IMR-90 (cell line): ENCODE results near the gene MCTP2. TPM values are rescaled to one million over a fixed set of nuclear protein-coding genes. Genes with fewer than 3 reads are reported as not detected.

Experiments
- ATAC-seq: fragments of 200-7000 bp; cut with Tn5 transposase; 2 replicates; pipeline ENCODE4 v1.9.1; 2020; ENCODE audit warnings: low read depth, mild to moderate bottlenecking, moderate library complexity
- BruUV-seq: library from RNA; stranded (reverse); fragments of 400-500 nt; replicated peaks from 2 replicates; lab custom pipeline; 2021; lab: Mats Ljungman, UMichigan
- CTCF ChIA-PET: fragments of 300-600 bp; formaldehyde crosslinking; extraction: SDS; loops from one replicate; lab custom pipeline; 2021; ENCODE audit warnings: antibody characterized with exemption; lab: Yijun Ruan, JAX
- POLR2A ChIA-PET: fragments of 300-600 bp; sonication (Branson Sonifier 250); formaldehyde crosslinking; loops from one replicate; lab custom pipeline; 2022; ENCODE audit warnings: antibody characterized with exemption; ENCODE audit not compliant: unreplicated experiment; lab: Charles Lee
- DNase-seq: peaks from one replicate; pipeline ENCODE4 v3.0.0; 2013
- H2AFZ ChIP-seq: replicated peaks from 2 replicates; pipeline ENCODE3; 2013; ENCODE audit warnings: low read length, mild to moderate bottlenecking; ENCODE audit not compliant: poor library complexity
- H2AK5ac ChIP-seq: 2 replicates; pipeline ENCODE4 v1.6.1; 2013; ENCODE audit warnings: low read depth, low read length, inconsistent platforms
- H2AK9ac ChIP-seq: replicated peaks from 2 replicates; pipeline ENCODE3; 2013; ENCODE audit warnings: mild to moderate bottlenecking, low read depth, low read length, moderate library complexity; ENCODE audit not compliant: poor library complexity
- H2BK120ac ChIP-seq: 2 replicates; pipeline ENCODE4 v1.6.1; 2013; ENCODE audit warnings: low read depth, low read length, inconsistent platforms
- H2BK15ac ChIP-seq: 3 replicates; pipeline ENCODE4 v1.6.1; 2013; ENCODE audit warnings: low read depth, low read length, inconsistent platforms
- H2BK20ac ChIP-seq: 2 replicates; pipeline ENCODE4 v1.6.1; 2013; ENCODE audit warnings: low read depth, mild to moderate bottlenecking, inconsistent platforms, low read length, moderate library complexity
- H2BK5ac ChIP-seq: 2 replicates; pipeline ENCODE4 v1.6.1; 2013; ENCODE audit warnings: mild to moderate bottlenecking, low read depth, low read length, inconsistent platforms; ENCODE audit not compliant: poor library complexity, severe bottlenecking
- H3K14ac ChIP-seq: replicated peaks from 2 replicates; pipeline ENCODE4 v1.6.1; 2013; ENCODE audit warnings: low read depth, low read length, inconsistent platforms
- H3K18ac ChIP-seq: 2 replicates; pipeline ENCODE4 v1.6.1; 2013; ENCODE audit warnings: low read depth, low read length, control low read depth
- H3K23ac ChIP-seq: 2 replicates; pipeline ENCODE4 v1.6.1; 2013; ENCODE audit warnings: low read depth, low read length, inconsistent platforms
- H3K27ac ChIP-seq: 2 replicates; pipeline ENCODE4 v1.5.1; 2013; ENCODE audit warnings: mild to moderate bottlenecking, control low read depth, low read length; ENCODE audit not compliant: insufficient read depth
- H3K27me3 ChIP-seq: 2 replicates; pipeline ENCODE4 v1.6.1; 2013; ENCODE audit warnings: low read length; ENCODE audit not compliant: control insufficient read depth, insufficient read depth
- H3K36me3 ChIP-seq: 2 replicates; pipeline ENCODE4 v1.6.1; 2013; ENCODE audit warnings: low read length, mixed read lengths; ENCODE audit not compliant: control insufficient read depth, insufficient read depth
- H3K4ac ChIP-seq: 2 replicates; pipeline ENCODE4 v1.6.1; 2013; ENCODE audit warnings: low read depth, low read length, inconsistent platforms
- H3K4me1 ChIP-seq: 2 replicates; pipeline ENCODE4 v1.6.1; 2013; ENCODE audit warnings: low read length, mixed read lengths; ENCODE audit not compliant: control insufficient read depth, insufficient read depth
- H3K4me2 ChIP-seq: 2 replicates; pipeline ENCODE4 v1.6.1; 2013; ENCODE audit warnings: low read depth, mild to moderate bottlenecking, control low read depth, low read length, moderate library complexity
- H3K4me3 ChIP-seq: 2 replicates; pipeline ENCODE4 v1.5.1; 2013; ENCODE audit warnings: low read depth, mild to moderate bottlenecking, control low read depth, low read length, moderate library complexity; ENCODE audit not compliant: insufficient read depth
- H3K56ac ChIP-seq: 2 replicates; pipeline ENCODE4 v1.6.1; 2013; ENCODE audit warnings: low read length, inconsistent platforms; ENCODE audit not compliant: insufficient read depth; ENCODE audit errors: extremely low read depth
- H3K79me1 ChIP-seq, 2 experiments: 2 replicates each; pipeline ENCODE4 v1.6.1; 2013; ENCODE audit warnings: low read length in 2 of 2, inconsistent platforms in 1 of 2, low read depth in 1 of 2
- H3K9ac ChIP-seq: 2 replicates; pipeline ENCODE4 v1.6.1; 2013; ENCODE audit warnings: low read depth, low read length, control low read depth
- H3K9me1 ChIP-seq: 2 replicates; pipeline ENCODE4 v1.6.1; 2013; ENCODE audit warnings: low read length, inconsistent platforms; ENCODE audit not compliant: insufficient read depth
- H3K9me3 ChIP-seq: 2 replicates; pipeline ENCODE4 v1.6.1; 2013; ENCODE audit warnings: low read length; ENCODE audit not compliant: control insufficient read depth, insufficient read depth
- H4K20me1 ChIP-seq: 2 replicates; pipeline ENCODE4 v1.6.1; 2013; ENCODE audit warnings: low read length, inconsistent platforms; ENCODE audit not compliant: insufficient read depth
- H4K5ac ChIP-seq: 2 replicates; pipeline ENCODE4 v1.6.1; 2013; ENCODE audit warnings: mild to moderate bottlenecking, low read depth, low read length, control low read depth
- H4K8ac ChIP-seq, 2 experiments: 2 replicates each; pipeline ENCODE4 v1.6.1; 2013; ENCODE audit warnings: low read depth in 2 of 2, low read length in 2 of 2, control low read depth in 1 of 2, inconsistent platforms in 1 of 2
- H4K91ac ChIP-seq: 2 replicates; pipeline ENCODE4 v1.6.1; 2013; ENCODE audit warnings: low read depth, low read length, inconsistent platforms; ENCODE audit not compliant: insufficient read depth
- CEBPB ChIP-seq: IDR thresholded peaks from 2 replicates; pipeline ENCODE4 v1.6.1; 2012; ENCODE audit warnings: low read depth, low read length, improper control_type of control experiment
- CHD1 ChIP-seq: IDR thresholded peaks from 2 replicates; pipeline ENCODE4 v1.6.1; 2012; ENCODE audit warnings: low read depth, low read length, improper control_type of control experiment
- MAFK ChIP-seq: IDR thresholded peaks from 2 replicates; pipeline ENCODE4 v1.6.1; 2012; ENCODE audit warnings: low read depth, low read length, improper control_type of control experiment
- MXI1 ChIP-seq: IDR thresholded peaks from 2 replicates; pipeline ENCODE4 v1.6.1; 2012; ENCODE audit warnings: low read depth, mild to moderate bottlenecking, low read length, moderate library complexity, borderline replicate concordance
- NFE2L2 ChIP-seq: fragments of 150-350 bp; IDR thresholded peaks from 2 replicates; pipeline ENCODE4 v1.6.1; 2016; ENCODE audit warnings: low read depth, mild to moderate bottlenecking, low read length
- RFX5 ChIP-seq: IDR thresholded peaks from 2 replicates; pipeline ENCODE4 v1.8.0; 2012; ENCODE audit warnings: low read depth, mild to moderate bottlenecking, low read length, moderate library complexity
- SMC3 ChIP-seq: fragments of 150-350 bp; IDR thresholded peaks from 2 replicates; pipeline ENCODE4 v1.6.1; 2016; ENCODE audit warnings: low read depth, mild to moderate bottlenecking, antibody characterized with exemption, low read length, moderate library complexity
- WGBS, 2 experiments: methylation state at CpG; one replicate each; pipeline versions ENCODE4 v1.1.5 to v1.1.7; 2013; ENCODE audit warnings: missing lambda C conversion rate in 2 of 2; ENCODE audit not compliant: insufficient read length in 1 of 2; ENCODE audit errors: extremely low coverage in 2 of 2; 5-methylcytosine and 5-hydroxymethylcytosine counted together
- dilution Hi-C: fragments of 300-500 bp; cut with HindIII; formaldehyde crosslinking; loops from one replicate; pipeline ENCODE4 v1.14.3; 2018; ENCODE audit warnings: low sequenced_read_pairs; ENCODE audit not compliant: unreplicated experiment
- in situ Hi-C: fragments of 300-500 bp; cut with MboI; formaldehyde crosslinking; loops from 3 replicates; pipeline ENCODE4 v1.14.3; 2019; ENCODE audit warnings: low sequenced_read_pairs, inconsistent platforms, mixed read lengths
- intact Hi-C: fragments of 100-400 bp; cut with micrococcal nuclease; formaldehyde crosslinking; loops from 2 replicates; pipeline ENCODE4 v1.10.0; 2022
- polyA plus RNA-seq, 3 experiments: library from polyadenylated mRNA; depleted of rRNA; stranded (reverse); fragments of >200 nt; gene quantifications; 2 replicates each; pipeline ENCODE4 v1.2.3, GENCODE V29; 2012; ENCODE audit warnings: low replicate concordance in 1 of 3
- total RNA-seq: library from RNA; depleted of rRNA; stranded (reverse); fragments of >200 nt; gene quantifications from 2 replicates; pipeline ENCODE4 v1.2.3, GENCODE V29; 2012
- TF ChIP-seq, protein P1 (sequence below): fragments of 150-350 bp; IDR thresholded peaks from 2 replicates; pipeline ENCODE4 v1.6.1; 2016; ENCODE audit warnings: low read depth, mild to moderate bottlenecking, low read length, moderate library complexity, borderline replicate concordance
- TF ChIP-seq, protein P2 (sequence below): fragments of 150-350 bp; IDR thresholded peaks from 2 replicates; pipeline ENCODE4 v1.6.1; 2017; ENCODE audit warnings: mild to moderate bottlenecking, antibody characterized with exemption, low read length, low read depth

MCTP2 gene
- total and polyA plus RNA-seq, 2 of the 4 experiments (the other 2 are of a cell fraction) = 5.1 to 9.9 TPM

DNA sequence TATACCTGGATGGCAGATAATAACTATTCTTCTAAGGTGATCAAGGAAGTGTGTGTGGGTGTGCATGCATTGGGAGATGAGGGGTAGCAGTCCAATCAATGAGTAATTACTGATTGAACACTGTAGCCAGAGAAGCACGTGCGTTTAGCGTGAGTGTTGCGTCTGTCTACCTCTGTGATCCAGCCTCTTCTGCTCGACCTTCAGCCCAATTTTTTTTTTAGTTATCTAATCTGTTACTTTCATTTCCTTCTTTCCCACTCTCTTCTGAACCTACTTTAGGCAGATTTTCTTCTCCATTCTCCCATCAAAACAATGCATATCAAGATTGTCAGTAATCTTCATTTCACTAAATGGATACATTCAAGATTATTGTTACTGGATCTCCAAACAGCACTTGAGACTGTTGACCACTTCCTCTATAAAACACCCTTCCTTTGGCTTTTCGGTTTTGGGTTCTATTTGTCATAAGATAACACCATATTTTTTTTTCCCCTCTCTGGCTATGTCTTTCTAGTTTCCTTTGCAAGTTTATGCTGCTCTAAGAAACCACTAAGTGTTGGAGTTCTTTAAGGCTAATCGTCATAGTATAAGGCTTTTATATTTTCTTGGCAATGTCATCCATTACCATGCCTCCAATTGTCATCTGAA, 41.0 kb downstream of the MCTP2 start:
- no peak overlapping the region for H2AK5ac ChIP-seq
- H3K4me2 ChIP-seq = no peak overlapping the region
- H3K18ac ChIP-seq = no peak overlapping the region
- ATAC-seq (no peak), DNase-seq (no peak)
- no peaks in the 10 kb centered on the region for H3K9me1 ChIP-seq
- CTCF ChIA-PET = no interaction called here
- dilution Hi-C loops = no loop called here
- POLR2A ChIA-PET = no interaction called here
- no peaks in the 10 kb centered on the region for H3K4me1 ChIP-seq
- H4K5ac ChIP-seq = no peak overlapping the region
- no peak overlapping the region for H3K4me3 ChIP-seq
- no peak overlapping the region for H2BK15ac ChIP-seq
- H3K56ac ChIP-seq = no peak overlapping the region
- no peak overlapping the region for H3K27ac ChIP-seq
- no TSS peak for BruUV-seq
- no peak overlapping the region for H2AFZ ChIP-seq
- intact Hi-C loops = no loop called here
- no peak overlapping the region for H4K91ac ChIP-seq
- H4K20me1 ChIP-seq = no peaks in the 10 kb centered on the region
- H3K27me3 ChIP-seq = no peaks in the 10 kb centered on the region
- no peak overlapping the region for H2BK120ac ChIP-seq
- H4K8ac ChIP-seq = no peak overlapping the region
- no peak overlapping the region for H3K14ac ChIP-seq
- H2BK20ac ChIP-seq = no peak overlapping the region
- no peaks in the 10 kb centered on the region for H3K36me3 ChIP-seq
- no peak overlapping the region for H3K23ac ChIP-seq
- no peak overlapping the region for H3K4ac ChIP-seq
- H3K9me3 ChIP-seq = no peaks in the 10 kb centered on the region
- no peak overlapping the region for H2AK9ac ChIP-seq
- in situ Hi-C loops = no loop called here
- TF ChIP-seq, protein P1, sequence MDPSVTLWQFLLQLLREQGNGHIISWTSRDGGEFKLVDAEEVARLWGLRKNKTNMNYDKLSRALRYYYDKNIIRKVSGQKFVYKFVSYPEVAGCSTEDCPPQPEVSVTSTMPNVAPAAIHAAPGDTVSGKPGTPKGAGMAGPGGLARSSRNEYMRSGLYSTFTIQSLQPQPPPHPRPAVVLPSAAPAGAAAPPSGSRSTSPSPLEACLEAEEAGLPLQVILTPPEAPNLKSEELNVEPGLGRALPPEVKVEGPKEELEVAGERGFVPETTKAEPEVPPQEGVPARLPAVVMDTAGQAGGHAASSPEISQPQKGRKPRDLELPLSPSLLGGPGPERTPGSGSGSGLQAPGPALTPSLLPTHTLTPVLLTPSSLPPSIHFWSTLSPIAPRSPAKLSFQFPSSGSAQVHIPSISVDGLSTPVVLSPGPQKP = no peak
- no peak for TF ChIP-seq CEBPB
- no peak for TF ChIP-seq MAFK
- TF ChIP-seq RFX5 = no peak
- no peak for TF ChIP-seq CHD1
- TF ChIP-seq, protein P2, sequence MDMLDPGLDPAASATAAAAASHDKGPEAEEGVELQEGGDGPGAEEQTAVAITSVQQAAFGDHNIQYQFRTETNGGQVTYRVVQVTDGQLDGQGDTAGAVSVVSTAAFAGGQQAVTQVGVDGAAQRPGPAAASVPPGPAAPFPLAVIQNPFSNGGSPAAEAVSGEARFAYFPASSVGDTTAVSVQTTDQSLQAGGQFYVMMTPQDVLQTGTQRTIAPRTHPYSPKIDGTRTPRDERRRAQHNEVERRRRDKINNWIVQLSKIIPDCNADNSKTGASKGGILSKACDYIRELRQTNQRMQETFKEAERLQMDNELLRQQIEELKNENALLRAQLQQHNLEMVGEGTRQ = no peak
- no peak for TF ChIP-seq MXI1
- no peak for TF ChIP-seq NFE2L2
- no peak for TF ChIP-seq SMC3
- peaks cover 5 to 6% of the 10 kb centered on the region in 2 experiments; a peak in 3 of 4 replicates for H3K79me1 ChIP-seq
- no peak overlapping the region for H2BK5ac ChIP-seq
- no peak overlapping the region for H3K9ac ChIP-seq
- no CpG with 5 or more reads among the region's 7 CpGs for WGBS, 2 experiments
